GM10847 (cell line): ENCODE results near the gene OR4D6.

ENCODE experiments used
- POLR2A ChIP-seq: IDR thresholded peaks from 2 replicates; pipeline ENCODE4 v1.6.1; 2011; ENCODE audit not compliant: insufficient read length; ENCODE audit errors: extremely low read depth

The OR4D6 gene

GRCh38 chr11:59456661-59457060, at the start of gene OR4D6:
Gene OR4D6 (plus strand): TSS chr11:59456961. CDS start chr11:59456961, 0 bp downstream.
- TF ChIP-seq POLR2A, result no peak

GRCh38 chr11:59413646-59414045, 43.1 kb upstream of the OR4D6 start:
- TF ChIP-seq POLR2A, result no peak

GRCh38 chr11:59415111-59415510, 41.6 kb upstream of the OR4D6 start:
- TF ChIP-seq POLR2A, result no peak

- no peak for TF ChIP-seq POLR2A
These were observed 40.1 kb upstream of the OR4D6 start for GRCh38 chr11:59416613-59417012.

- TF ChIP-seq POLR2A, result no peak
These were observed 39.7 kb upstream of the OR4D6 start for GRCh38 chr11:59417023-59417422.

- no peak for TF ChIP-seq POLR2A
These were observed 38.6 kb upstream of the OR4D6 start for GRCh38 chr11:59418156-59418555.

GRCh38 chr11:59423835-59424234, 32.9 kb upstream of the OR4D6 start:
- TF ChIP-seq POLR2A, result no peak

- no peak for TF ChIP-seq POLR2A
These were observed 31.6 kb upstream of the OR4D6 start for GRCh38 chr11:59425131-59425530.

- no peak for TF ChIP-seq POLR2A
These were observed 30.2 kb upstream of the OR4D6 start, which contains the start of gene OR5A2 for GRCh38 chr11:59426361-59427067. Gene OR5A2 (minus strand): TSS chr11:59426413. CDS start chr11:59422953, 3,460 bp downstream.

- TF ChIP-seq POLR2A, result no peak
These were observed 29.7 kb upstream of the OR4D6 start for GRCh38 chr11:59427068-59427382.

GRCh38 chr11:59429924-59430516, 26.7 kb upstream of the OR4D6 start:
- TF ChIP-seq POLR2A, result no peak

GRCh38 chr11:59436169-59436568, 20.6 kb upstream of the OR4D6 start, which contains the start of gene OR5A1:
Gene OR5A1 (plus strand): TSS chr11:59436469. CDS start chr11:59443169, 6,700 bp downstream.
- no peak for TF ChIP-seq POLR2A

GRCh38 chr11:59437770-59438169, 19.0 kb upstream of the OR4D6 start:
- TF ChIP-seq POLR2A, result no peak

GRCh38 chr11:59448484-59448883, 8.3 kb upstream of the OR4D6 start:
- no peak for TF ChIP-seq POLR2A

- TF ChIP-seq POLR2A, result no peak
These were observed 3.2 kb downstream of the OR4D6 start for GRCh38 chr11:59459916-59460315.

GRCh38 chr11:59463190-59463641, 6.5 kb downstream of the OR4D6 start:
- TF ChIP-seq POLR2A, result no peak

- no peak for TF ChIP-seq POLR2A
These were observed 16.3 kb downstream of the OR4D6 start, which contains the start of gene OR4D10 for GRCh38 chr11:59473015-59473414. Gene OR4D10 (plus strand): TSS chr11:59473315. CDS start chr11:59477430, 4,115 bp downstream.

- TF ChIP-seq POLR2A, result no peak
These were observed 18.4 kb downstream of the OR4D6 start for GRCh38 chr11:59475176-59475575.
